ENCODE data around the gene UPF3A. TPM values are rescaled to one million over a fixed set of nuclear protein-coding genes. Genes with fewer than 3 reads are reported as not detected.
A peak's percentile ranks its signal among the peaks of the same experiment; 100 is the strongest.

The UPF3A gene
- total RNA-seq, 2 experiments from 2014 or later = 63.8 to 68.7 TPM

DNA sequence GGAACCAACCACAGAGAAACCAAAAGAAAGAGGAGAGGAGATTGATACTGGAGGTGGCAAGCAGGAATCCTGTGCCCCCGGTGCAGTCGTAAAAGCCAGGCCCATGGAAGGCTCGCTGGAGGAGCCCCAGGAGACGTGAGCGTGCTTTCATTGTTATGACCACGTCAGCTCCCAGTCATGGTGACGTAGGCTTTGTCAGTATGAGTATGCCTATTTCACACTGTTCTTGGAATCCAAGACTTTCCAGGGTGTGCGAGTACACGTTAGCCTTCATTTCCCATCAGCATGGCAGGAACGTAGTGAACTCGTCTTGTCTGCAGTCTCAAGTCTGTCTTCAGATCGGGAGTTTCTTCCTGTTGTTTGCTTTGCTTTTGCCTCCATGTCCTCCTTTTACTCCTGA lies 17.5 kb downstream of the UPF3A start:
- Mint-ChIP-seq H3K4me3 (no peak overlapping the region), H3K4me1 (peaks cover 1% of the 10 kb centered on the region), H3K27me3 (no peaks in the 10 kb centered on the region), H3K9me3 (no peaks in the 10 kb centered on the region), H3K27ac (no peak overlapping the region), H3K36me3 (peaks cover 15% of the 10 kb centered on the region)
- no peak for DNase-seq
- no peak for ATAC-seq (ENCODE audit: low read depth)
- POLR2A ChIA-PET = no interaction called here

DNA sequence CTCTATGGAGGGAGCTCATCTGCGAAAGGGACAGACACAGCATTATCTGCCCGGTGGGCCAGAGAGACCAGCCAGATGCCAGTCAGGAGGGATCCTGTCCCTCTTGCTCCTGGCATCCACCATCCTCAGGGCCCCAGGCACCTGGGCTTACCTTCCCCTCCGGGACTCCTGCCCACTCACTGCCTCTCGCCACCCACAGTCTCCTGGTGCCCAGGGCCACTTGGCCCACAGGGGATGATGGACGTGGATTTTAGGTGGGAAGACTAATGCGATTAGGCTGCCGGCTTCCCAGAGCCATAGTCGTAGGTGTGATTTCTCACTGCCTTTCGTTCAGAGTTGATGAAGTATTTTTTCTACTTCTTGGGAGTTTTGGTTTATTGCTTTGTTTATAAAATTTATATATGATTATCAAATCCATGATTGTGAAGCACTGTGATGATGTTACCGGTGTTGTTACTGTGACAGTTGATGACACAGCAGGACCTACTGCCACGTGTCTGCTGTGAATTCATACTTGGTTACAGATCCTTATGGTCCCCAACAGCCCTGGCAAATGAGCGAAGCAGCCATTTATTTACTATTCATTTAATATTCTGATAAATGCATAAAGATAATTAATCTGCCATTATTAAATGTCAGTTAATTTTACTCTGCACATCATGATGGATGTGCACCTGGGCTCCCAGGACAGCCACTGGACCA lies 18.4 kb downstream of the UPF3A start:
- POLR2A ChIA-PET = no interaction called here
- ATAC-seq (ENCODE audit: low read depth) = no peak
- Mint-ChIP-seq H3K4me3 (no peak overlapping the region), H3K4me1 (peaks cover 1% of the 10 kb centered on the region), H3K36me3 (peaks cover 13% of the 10 kb centered on the region), H3K27me3 (no peaks in the 10 kb centered on the region), H3K9me3 (no peaks in the 10 kb centered on the region), H3K27ac (no peak overlapping the region)
- DNase-seq = no peak

DNA sequence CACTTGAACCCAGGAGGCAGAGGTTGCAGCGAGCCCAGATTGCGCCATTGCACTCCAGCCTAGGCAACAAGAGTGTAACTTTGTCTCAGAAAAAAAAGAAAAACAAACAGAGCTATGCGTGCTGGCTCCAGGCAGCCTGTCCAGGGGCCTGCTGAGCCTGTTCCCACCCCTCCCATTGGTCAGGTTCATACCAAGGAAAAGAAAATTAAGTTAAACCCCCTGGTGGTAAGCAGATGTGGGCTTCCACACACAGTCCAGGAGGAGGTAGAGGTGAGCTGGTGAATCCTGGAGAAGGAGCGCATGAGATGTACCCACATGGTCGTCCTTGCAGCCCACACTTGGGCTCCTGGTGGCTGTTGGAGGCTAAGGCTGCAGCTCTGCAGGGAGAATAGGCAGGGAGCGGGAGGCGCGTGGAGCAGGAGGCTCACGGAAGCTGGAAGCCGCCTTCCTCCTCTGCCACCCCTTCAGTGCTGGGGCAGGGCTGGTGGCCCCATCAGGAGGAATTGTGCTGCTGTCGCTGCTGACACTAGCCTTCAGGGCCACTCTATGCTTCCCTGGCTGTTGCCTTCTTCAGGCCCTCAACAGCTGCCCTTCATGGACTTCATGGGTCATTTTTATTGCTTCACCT lies 22.4 kb downstream of the UPF3A start:
- H3K27ac Mint-ChIP-seq = no peak overlapping the region
- peaks cover 17% of the 10 kb centered on the region for H3K36me3 Mint-ChIP-seq
- no peaks in the 10 kb centered on the region for H3K9me3 Mint-ChIP-seq
- POLR2A ChIA-PET = no interaction called here
- H3K4me3 Mint-ChIP-seq = no peak overlapping the region
- DNase-seq = no peak
- no peak for ATAC-seq (ENCODE audit: low read depth)
- H3K4me1 Mint-ChIP-seq = peaks cover 1% of the 10 kb centered on the region
- no peaks in the 10 kb centered on the region for H3K27me3 Mint-ChIP-seq

DNA sequence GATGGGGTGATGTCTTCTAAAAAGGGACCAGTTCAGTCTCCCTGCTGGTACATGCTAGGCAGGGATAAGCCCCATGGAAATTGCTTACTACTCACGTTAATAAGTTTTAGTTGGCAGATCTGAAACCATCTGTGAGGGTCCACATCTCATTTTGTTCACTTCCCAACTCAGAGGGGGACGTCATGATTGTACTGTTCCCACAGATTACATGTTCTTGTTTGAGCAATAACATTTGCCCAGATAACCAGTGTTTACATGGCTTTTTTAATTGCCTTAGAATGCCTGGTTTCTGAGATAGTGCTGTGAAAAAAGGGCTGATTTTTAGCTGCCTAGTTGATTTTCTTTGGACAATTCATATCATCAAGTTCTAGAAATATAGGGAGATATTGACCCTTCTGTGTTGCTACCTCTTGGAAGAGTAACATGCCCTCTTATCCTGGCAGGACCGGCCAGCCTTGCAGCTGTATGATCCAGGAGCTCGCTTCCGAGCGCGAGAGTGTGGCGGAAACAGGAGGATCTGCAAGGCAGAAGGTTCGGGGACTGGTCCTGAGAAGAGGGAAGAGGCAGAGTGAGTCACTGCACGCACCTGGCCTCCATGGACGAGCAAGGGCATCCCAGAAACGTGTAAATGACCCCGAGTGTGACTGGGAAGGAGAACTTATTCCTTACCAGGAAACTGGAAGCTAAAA lies 23.1 kb downstream of the UPF3A start:
- POLR2A ChIA-PET = no interaction called here
- peaks cover 17% of the 10 kb centered on the region for H3K36me3 Mint-ChIP-seq
- DNase-seq (no peak), ATAC-seq (ENCODE audit: low read depth) (no peak)
- H3K27me3 Mint-ChIP-seq = no peaks in the 10 kb centered on the region
- H3K9me3 Mint-ChIP-seq = no peaks in the 10 kb centered on the region
- no peak overlapping the region for H3K27ac Mint-ChIP-seq
- H3K4me3 Mint-ChIP-seq = no peak overlapping the region
- peaks cover 1% of the 10 kb centered on the region for H3K4me1 Mint-ChIP-seq

DNA sequence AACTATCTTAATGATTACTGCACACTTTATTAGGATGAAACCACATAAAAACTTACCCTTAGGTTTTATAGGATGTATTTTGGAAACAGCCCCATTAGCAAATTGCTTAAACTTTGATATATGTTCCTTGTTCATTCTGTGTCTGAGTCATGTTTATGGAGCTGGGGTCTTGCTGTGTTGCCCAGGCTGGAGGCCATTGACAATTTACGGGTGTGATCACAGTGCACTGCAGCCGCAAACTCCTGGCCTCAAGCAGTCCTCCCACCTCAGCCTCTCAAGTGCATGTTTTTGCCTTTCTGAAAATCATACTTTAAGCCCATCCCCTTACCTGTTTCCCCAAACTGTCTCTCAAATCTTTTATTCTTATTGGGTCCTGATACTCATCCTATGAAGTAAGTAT lies 27.7 kb downstream of the UPF3A start:
- POLR2A ChIA-PET = no interaction called here
- Mint-ChIP-seq H3K9me3 (no peaks in the 10 kb centered on the region), H3K27ac (no peak overlapping the region), H3K36me3 (peaks cover 7% of the 10 kb centered on the region), H3K4me1 (peaks cover 11% of the 10 kb centered on the region), H3K4me3 (no peak overlapping the region), H3K27me3 (peaks cover 5% of the 10 kb centered on the region)
- DNase-seq (no peak), ATAC-seq (ENCODE audit: low read depth) (no peak)

DNA sequence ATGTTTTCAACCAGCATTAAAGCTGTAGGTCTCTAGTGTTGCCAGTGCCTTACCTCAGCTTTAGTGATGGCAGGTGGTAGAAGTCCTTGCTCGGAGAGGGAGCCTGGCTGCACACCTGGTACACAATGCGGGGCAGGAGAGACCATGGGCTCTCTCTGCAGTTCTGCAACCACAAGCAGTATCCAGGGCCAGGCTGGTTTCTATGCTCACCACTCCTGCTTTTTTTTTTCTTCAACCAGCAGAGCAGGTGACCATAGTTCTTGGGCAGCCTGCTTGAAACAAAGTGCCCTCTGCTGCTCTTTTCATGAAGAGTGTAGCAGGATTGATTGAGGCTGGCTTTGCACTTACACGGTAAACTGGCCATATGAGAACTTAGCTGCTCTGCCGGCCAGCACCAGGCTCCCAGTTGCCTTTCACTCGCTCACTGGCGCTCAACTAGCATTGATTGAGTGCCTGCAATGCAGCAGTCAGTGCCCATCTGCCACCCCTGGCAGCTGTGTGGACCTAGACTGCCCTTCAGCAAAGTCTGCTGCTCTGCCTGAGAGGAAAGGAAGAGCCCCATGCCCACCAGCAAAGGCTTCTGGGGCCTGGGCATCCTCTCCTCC lies 28.5 kb downstream of the UPF3A start:
- H3K9me3 Mint-ChIP-seq = no peaks in the 10 kb centered on the region
- H3K27me3 Mint-ChIP-seq = peaks cover 5% of the 10 kb centered on the region
- no peak overlapping the region for H3K27ac Mint-ChIP-seq
- peaks cover 7% of the 10 kb centered on the region for H3K36me3 Mint-ChIP-seq
- H3K4me1 Mint-ChIP-seq = peaks cover 12% of the 10 kb centered on the region
- no peak for DNase-seq
- POLR2A ChIA-PET = no interaction called here
- H3K4me3 Mint-ChIP-seq = no peak overlapping the region
- no peak for ATAC-seq (ENCODE audit: low read depth)

DNA sequence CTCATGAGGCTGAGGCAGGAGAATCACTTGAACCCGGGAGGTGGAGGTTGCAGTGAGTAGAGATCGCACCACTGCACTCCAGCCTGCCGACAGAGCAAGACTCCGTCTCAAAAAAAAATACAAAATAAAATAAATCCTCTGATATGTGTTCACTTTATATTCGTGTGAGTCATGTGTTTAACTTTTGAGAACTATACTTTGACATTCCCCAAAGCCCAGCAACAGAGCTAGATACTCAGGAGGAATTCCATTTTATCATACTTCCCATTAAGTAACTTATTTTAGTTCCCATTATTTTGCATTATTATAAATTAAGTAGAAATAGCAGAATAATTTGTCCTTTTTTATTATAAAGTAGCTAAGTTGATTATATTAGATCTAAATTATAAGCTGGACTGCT lies 29.6 kb downstream of the UPF3A start:
- peaks cover 19% of the 10 kb centered on the region for H3K4me1 Mint-ChIP-seq
- no peaks in the 10 kb centered on the region for H3K9me3 Mint-ChIP-seq
- H3K36me3 Mint-ChIP-seq = peaks cover 8% of the 10 kb centered on the region
- ATAC-seq (ENCODE audit: low read depth) = no peak
- POLR2A ChIA-PET = no interaction called here
- DNase-seq = no peak
- H3K4me3 Mint-ChIP-seq = no peak overlapping the region
- H3K27ac Mint-ChIP-seq = no peak overlapping the region
- peaks cover 5% of the 10 kb centered on the region for H3K27me3 Mint-ChIP-seq

DNA sequence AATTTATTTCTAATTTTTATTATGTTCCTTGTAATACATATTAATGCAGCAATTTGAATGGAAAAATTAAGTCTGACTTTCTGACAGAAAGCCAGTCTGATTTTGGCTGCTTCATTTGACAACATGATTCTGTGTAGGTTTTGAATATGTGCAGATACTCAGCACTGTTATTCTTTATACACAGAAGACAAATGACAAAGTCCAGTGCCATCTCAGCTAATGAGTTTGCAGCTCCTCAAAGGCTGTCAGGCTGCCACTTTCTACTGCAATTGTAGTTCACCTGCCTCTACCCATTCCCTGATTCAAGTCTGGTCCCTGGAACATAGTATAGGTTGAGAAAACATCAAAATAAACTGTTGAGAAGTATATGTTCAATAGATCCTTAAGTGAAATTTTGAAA lies 30.0 kb downstream of the UPF3A start:
- peaks cover 19% of the 10 kb centered on the region for H3K4me1 Mint-ChIP-seq
- peaks cover 5% of the 10 kb centered on the region for H3K27me3 Mint-ChIP-seq
- H3K4me3 Mint-ChIP-seq = no peak overlapping the region
- no peaks in the 10 kb centered on the region for H3K9me3 Mint-ChIP-seq
- POLR2A ChIA-PET = no interaction called here
- peaks cover 6% of the 10 kb centered on the region for H3K36me3 Mint-ChIP-seq
- ATAC-seq (ENCODE audit: low read depth) (no peak), DNase-seq (no peak)
- H3K27ac Mint-ChIP-seq = no peak overlapping the region

DNA sequence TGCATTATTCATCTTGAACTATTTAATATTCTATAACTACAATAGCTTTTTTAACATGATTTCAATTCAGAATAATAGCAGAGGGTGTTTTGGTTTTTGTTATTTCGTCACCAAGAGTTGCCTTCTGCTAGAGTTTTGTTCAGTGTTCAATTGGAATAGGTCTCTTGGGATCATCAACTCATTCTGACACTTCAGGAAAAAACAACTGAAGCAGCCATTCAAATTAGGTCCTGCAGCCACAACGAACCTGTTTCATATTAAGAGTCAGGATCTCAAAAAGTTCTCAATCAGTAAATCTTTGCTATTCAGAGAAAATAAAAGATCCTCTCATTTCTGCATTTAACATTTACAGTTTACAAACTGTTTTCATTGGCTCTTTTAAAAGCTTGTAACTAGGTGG lies 30.5 kb downstream of the UPF3A start:
- H3K36me3 Mint-ChIP-seq = peaks cover 4% of the 10 kb centered on the region
- POLR2A ChIA-PET = interaction anchor here (2.6 kb wide), 1 partner anchor 30 kb away, joined by 8 read pairs; the partner anchor contains the start of gene UPF3A
- no peak overlapping the region for H3K4me3 Mint-ChIP-seq
- ATAC-seq (ENCODE audit: low read depth) (no peak), DNase-seq (no peak)
- peaks cover 21% of the 10 kb centered on the region for H3K4me1 Mint-ChIP-seq
- no peaks in the 10 kb centered on the region for H3K9me3 Mint-ChIP-seq
- H3K27ac Mint-ChIP-seq = no peak overlapping the region
- H3K27me3 Mint-ChIP-seq = peaks cover 5% of the 10 kb centered on the region

DNA sequence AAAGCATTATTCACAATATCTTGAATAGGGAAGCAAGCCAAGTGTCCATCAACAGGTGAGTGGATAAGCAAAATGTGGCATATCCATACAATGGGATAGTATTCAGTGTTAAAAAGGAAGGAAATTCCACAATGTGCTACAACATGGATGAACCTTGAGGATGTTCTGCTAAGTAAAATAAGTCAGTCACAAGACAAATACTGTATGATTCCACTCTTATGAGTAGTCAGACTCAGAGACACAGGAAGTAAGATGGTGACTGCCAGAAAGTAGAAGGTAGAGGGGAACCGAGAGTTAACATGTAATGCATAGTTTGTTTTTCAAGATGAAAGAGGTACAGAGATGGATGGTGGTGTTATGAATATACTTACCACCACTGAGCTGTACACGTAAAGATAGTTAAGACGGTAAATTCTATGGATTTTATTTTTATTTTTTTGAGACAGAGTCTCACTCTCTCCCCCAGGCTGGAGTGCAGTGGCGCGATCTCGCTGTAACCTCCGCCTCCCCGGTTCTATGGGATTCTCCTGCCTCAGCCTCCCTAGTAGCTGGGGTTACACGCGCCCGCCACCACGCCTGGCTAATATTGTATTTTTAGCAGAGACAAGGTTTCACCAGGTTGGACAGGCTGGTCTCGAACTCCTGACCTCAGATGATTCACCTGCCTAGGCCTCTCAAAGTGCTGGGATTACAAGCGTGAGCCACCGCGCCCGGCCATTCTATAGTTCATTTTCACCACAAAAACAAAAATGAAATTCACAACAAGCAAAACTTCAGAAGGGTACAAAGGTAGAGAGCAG lies 31.9 kb downstream of the UPF3A start:
- peaks cover 5% of the 10 kb centered on the region for H3K27me3 Mint-ChIP-seq
- H3K36me3 Mint-ChIP-seq = peaks cover 2% of the 10 kb centered on the region
- peak overlapping the region; percentile 84 for H3K27ac Mint-ChIP-seq
- POLR2A ChIA-PET = interaction anchor here (1.0 to 2.6 kb wide), 2 partner anchors 21 to 32 kb away, joined by 3 to 8 read pairs; partner anchors contain the start of gene UPF3A
- no peak for DNase-seq
- H3K9me3 Mint-ChIP-seq = no peaks in the 10 kb centered on the region
- H3K4me1 Mint-ChIP-seq = peaks cover 27% of the 10 kb centered on the region
- H3K4me3 Mint-ChIP-seq = peak overlapping the region; percentile 92
- ATAC-seq (ENCODE audit: low read depth) = no peak

DNA sequence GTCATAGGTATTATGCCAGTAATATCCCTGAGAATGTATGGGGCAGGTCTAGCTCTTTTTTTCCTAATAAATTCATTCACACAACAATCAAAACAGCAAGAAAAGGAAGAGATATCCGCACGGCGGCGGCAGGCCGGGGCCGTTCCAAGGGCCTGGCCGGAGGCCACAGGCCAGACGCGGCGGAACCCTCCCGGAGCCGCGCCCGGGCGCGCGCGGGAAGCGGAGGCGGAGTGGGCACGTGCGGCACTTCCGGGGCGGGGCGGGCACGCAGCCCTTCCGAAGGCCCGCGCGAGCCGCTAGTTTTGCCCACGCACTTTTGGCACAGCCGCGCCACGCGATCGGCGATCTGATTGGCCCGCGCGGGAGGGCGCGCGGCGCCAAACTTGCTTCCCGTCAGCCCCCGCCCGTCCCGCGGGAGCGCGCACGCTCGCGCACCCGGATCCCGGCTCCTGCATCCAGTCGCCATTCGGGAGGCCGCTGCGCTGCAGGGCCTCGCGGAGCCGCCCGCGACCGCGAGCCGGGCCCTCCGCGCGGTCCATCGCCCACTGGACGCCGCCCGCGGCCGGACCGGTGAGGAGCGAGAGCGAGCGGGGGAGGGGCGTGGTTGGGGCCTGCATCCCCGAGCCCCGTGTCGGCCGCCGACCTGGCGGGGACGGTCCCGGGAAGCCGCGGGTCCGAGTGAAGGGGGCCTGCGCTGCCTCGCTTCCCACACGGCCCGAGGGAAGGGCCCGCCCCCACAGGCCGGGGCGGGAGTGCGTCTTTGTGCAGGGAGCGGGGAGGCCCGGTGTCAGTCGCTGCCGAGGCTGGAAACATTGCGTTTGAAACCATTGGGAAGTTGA lies 32.9 kb downstream of the UPF3A start, which contains the start of gene CHAMP1:
TSS of gene CHAMP1 (plus strand) at position 430 of the 839 bp plus-strand sequence. CDS start 9,340 bp downstream, outside the sequence.
- POLR2A ChIA-PET = interaction anchor here (1.0 to 2.6 kb wide), 3 partner anchors 20 to 33 kb away, joined by 3 to 9 read pairs (median 8); partner anchors contain the start of gene UPF3A
- H3K27me3 Mint-ChIP-seq = peaks cover 5% of the 10 kb centered on the region
- peaks cover 4% of the 10 kb centered on the region for H3K36me3 Mint-ChIP-seq
- peak within 1 kb of the TSS; percentile 84 for H3K27ac Mint-ChIP-seq
- ATAC-seq (ENCODE audit: low read depth) (peak; percentile 94), DNase-seq (peak; percentile 96)
- peak within 1 kb of the TSS; percentile 92 for H3K4me3 Mint-ChIP-seq
- no peaks in the 10 kb centered on the region for H3K9me3 Mint-ChIP-seq
- H3K4me1 Mint-ChIP-seq = peaks cover 31% of the 10 kb centered on the region
